Endothelial cell of umbilical vein (primary cell): ENCODE measurements around the gene TMEM132E. TPM values are rescaled to one million over a fixed set of nuclear protein-coding genes. Genes with fewer than 3 reads are reported as not detected.

Experiments
- BruUV-seq: library from RNA; stranded (reverse); fragments of 400-500 nt; replicated peaks from 2 replicates; lab custom pipeline; 2021; lab: Mats Ljungman, UMichigan
- CTCF ChIA-PET: fragments of 300-600, 350-600 bp; sonication (Branson Sonifier 250); formaldehyde crosslinking; loops from one replicate; lab custom pipeline; 2021; ENCODE audit warnings: antibody characterized with exemption, inconsistent platforms; lab: Charles Lee
- POLR2A ChIA-PET: fragments of 300-600, 350-600 bp; sonication (Branson Sonifier 250); formaldehyde crosslinking; loops from one replicate; lab custom pipeline; 2021; ENCODE audit warnings: antibody characterized with exemption, inconsistent platforms; lab: Charles Lee
- DNase-seq: peaks from one replicate; pipeline ENCODE4 v3.0.0-alpha.2; 2011; ENCODE audit warnings: low read depth, low spot score
- FAIRE-seq: peaks from 2 replicates; lab custom pipeline; 2011; peaks lifted over from hg19 to GRCh38; lab: Jason Lieb, UNC
- H2AFZ ChIP-seq: 2 replicates; pipeline ENCODE4 v1.6.0; 2012; ENCODE audit warnings: low read depth, low read length, control low read depth, inconsistent platforms
- H3K27ac ChIP-seq: 2 replicates; pipeline ENCODE4 v1.5.1; 2011; ENCODE audit warnings: low read depth, mild to moderate bottlenecking, control low read depth, low read length, moderate library complexity; ENCODE audit not compliant: insufficient read depth
- H3K27me3 ChIP-seq, 2 experiments: 2 replicates each; pipeline versions ENCODE4 v1.6.0 to v1.6.1; 2011; ENCODE audit warnings: low read length in 2 of 2, mixed read lengths in 1 of 2; ENCODE audit not compliant: control insufficient read depth in 2 of 2, insufficient read depth in 2 of 2
- H3K36me3 ChIP-seq, 2 experiments: 2 replicates in 1 of 2; 3 replicates in 1 of 2; pipeline ENCODE4 v1.5.1; 2011; ENCODE audit warnings: low read length in 2 of 2, mild to moderate bottlenecking in 1 of 2, moderate library complexity in 1 of 2; ENCODE audit not compliant: control insufficient read depth in 2 of 2, insufficient read depth in 2 of 2; ENCODE audit errors: extremely low read depth in 1 of 2
- H3K4me1 ChIP-seq: 3 replicates; pipeline ENCODE4 v1.5.1; 2011; ENCODE audit warnings: mild to moderate bottlenecking, low read length; ENCODE audit not compliant: control insufficient read depth, insufficient read depth; ENCODE audit errors: extremely low read depth
- H3K4me2 ChIP-seq: 2 replicates; pipeline ENCODE4 v1.6.1; 2011; ENCODE audit warnings: low read length, control low read depth, mixed read lengths; ENCODE audit not compliant: insufficient read depth
- H3K4me3 ChIP-seq, 3 experiments: fragments of 200-600 bp in 1 of 3; sonication (generic), shearing (Covaris generic) in 1 of 3; replicated peaks in 1 of 3; 2 replicates each; pipeline ENCODE4 v1.5.1; 2011 to 2016; ENCODE audit warnings: control low read depth in 3 of 3, low read length in 3 of 3, mild to moderate bottlenecking in 2 of 3, inconsistent platforms in 1 of 3, low read depth in 1 of 3, moderate library complexity in 1 of 3; ENCODE audit not compliant: insufficient read depth in 1 of 3
- H3K79me2 ChIP-seq: 2 replicates; pipeline ENCODE4 v1.6.0; 2012; ENCODE audit warnings: low read length, inconsistent platforms; ENCODE audit not compliant: control insufficient read depth, insufficient read depth
- H3K9ac ChIP-seq: replicated peaks from 2 replicates; pipeline ENCODE3; 2011; ENCODE audit warnings: low read length, control low read depth; ENCODE audit not compliant: insufficient read depth; ENCODE audit errors: extremely low read depth
- H3K9me1 ChIP-seq: replicated peaks from 3 replicates; pipeline ENCODE4 v1.6.0; 2011; ENCODE audit warnings: mild to moderate bottlenecking, low read length; ENCODE audit not compliant: control insufficient read depth, insufficient read depth; ENCODE audit errors: extremely low read depth
- H3K9me3 ChIP-seq: replicated peaks from 2 replicates; pipeline ENCODE4 v1.5.1; 2012; ENCODE audit warnings: low read length, inconsistent platforms; ENCODE audit not compliant: control insufficient read depth, insufficient read depth
- H4K20me1 ChIP-seq: replicated peaks from 2 replicates; pipeline ENCODE3; 2011; ENCODE audit warnings: mild to moderate bottlenecking, low read length; ENCODE audit not compliant: control insufficient read depth, insufficient read depth; ENCODE audit errors: extremely low read depth
- CTCF ChIP-seq, 2 donors: IDR thresholded peaks; 1 replicate in 1 of 2; 2 replicates in 1 of 2; pipeline ENCODE4 v1.5.1; 2011; ENCODE audit warnings: low read length in 2 of 2, mild to moderate bottlenecking in 2 of 2, moderate library complexity in 2 of 2, control low read depth in 1 of 2, inconsistent platforms in 1 of 2, low read depth in 1 of 2; ENCODE audit not compliant: insufficient read depth in 1 of 2; ENCODE audit errors: extremely low read depth in 1 of 2
- GATA2 ChIP-seq: IDR thresholded peaks from 2 replicates; pipeline ENCODE4 v1.7.0; 2011; ENCODE audit warnings: low read depth, mild to moderate bottlenecking, moderate library complexity, mixed read lengths, low read length; ENCODE audit not compliant: insufficient read length, insufficient read depth
- JUN ChIP-seq: IDR thresholded peaks from 2 replicates; pipeline ENCODE4 v1.6.1; 2011; ENCODE audit warnings: borderline replicate concordance, low read depth; ENCODE audit not compliant: insufficient read length, insufficient read depth
- POLR2A ChIP-seq: IDR thresholded peaks from 2 replicates; pipeline ENCODE4 v1.6.1; 2012; ENCODE audit warnings: low read depth, mild to moderate bottlenecking, control low read depth, low read length
- POLR2AphosphoS5 ChIP-seq: IDR thresholded peaks from 2 replicates; pipeline ENCODE4 v1.6.1; 2012; ENCODE audit warnings: low read depth, mild to moderate bottlenecking, control low read depth, low read length, moderate library complexity; ENCODE audit not compliant: insufficient read depth
- dilution Hi-C: fragments of 300-500 bp; cut with MboI; formaldehyde crosslinking; loops from one replicate; pipeline ENCODE4 v1.15.0; 2019; ENCODE audit warnings: low sequenced_read_pairs; ENCODE audit not compliant: extremely low pct_ligation_motif_present
- intact Hi-C: fragments of 100-400 bp; cut with micrococcal nuclease; formaldehyde crosslinking; loops from one replicate; pipeline ENCODE4 v1.10.0; 2022
- polyA plus RNA-seq, 4 experiments: library from polyadenylated mRNA; depleted of rRNA in 3 of 4; stranded (reverse) in 3 of 4; unstranded in 1 of 4; fragments of >200 nt; gene quantifications; 2 replicates each; pipeline versions ENCODE4 v1.2.1 to v1.2.3, GENCODE V29; 2011 to 2012; ENCODE audit warnings: missing spikeins in 1 of 4
- total RNA-seq: library from RNA; stranded (reverse); gene quantifications from 2 replicates; pipeline ENCODE4 v1.2.3, GENCODE V29; 2021
- TF ChIP-seq, protein P1 (sequence below): IDR thresholded peaks from 2 replicates; pipeline ENCODE4 v1.6.1; 2011; ENCODE audit not compliant: insufficient read depth, insufficient read length

TMEM132E gene
- total and polyA plus RNA-seq, 2 donors (not counting 3 experiments of a cell fraction or from before 2014, with no cell fraction given), result not detected

DNA sequence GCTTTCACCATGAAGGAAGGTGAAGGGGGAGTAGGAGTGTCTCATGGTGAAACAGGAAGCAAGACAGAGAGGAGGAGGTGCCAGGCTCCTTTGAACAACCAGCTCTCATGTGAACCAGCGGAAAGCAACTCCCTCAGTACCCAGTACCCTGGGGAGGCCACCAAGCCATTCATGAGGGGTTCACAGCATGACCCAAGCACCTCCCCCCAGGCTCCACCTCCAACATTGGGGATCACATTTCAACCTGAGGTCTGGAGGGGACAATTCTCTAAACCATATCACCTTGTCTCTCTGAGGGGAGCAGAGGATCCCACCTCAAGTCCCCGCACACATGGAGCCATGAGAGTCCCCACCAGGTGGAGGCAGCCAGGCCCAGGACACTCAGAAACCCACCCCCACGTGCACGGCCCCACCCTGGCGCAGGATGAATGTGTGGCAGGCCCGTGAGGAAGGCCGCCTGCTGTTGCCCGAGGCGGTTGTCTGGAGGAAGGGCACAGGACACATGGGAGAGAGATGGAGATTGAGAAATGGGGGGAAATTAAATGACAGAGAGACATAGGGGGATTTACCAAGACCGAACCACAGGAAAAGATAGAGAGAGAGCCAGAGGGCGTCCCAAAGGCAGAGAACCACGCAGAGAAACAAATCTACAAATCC is 85.9 kb downstream of the TMEM132E start:
- no peaks in the 10 kb centered on the region for H3K4me1 ChIP-seq
- no peaks in the 10 kb centered on the region for H4K20me1 ChIP-seq
- no peak for TF ChIP-seq POLR2AphosphoS5
- TF ChIP-seq, protein P1, sequence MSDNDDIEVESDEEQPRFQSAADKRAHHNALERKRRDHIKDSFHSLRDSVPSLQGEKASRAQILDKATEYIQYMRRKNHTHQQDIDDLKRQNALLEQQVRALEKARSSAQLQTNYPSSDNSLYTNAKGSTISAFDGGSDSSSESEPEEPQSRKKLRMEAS, result no peak
- TF ChIP-seq GATA2, result no peak
- TF ChIP-seq POLR2A, result no peak
- no peak overlapping the region for H3K4me3 ChIP-seq
- H3K79me2 ChIP-seq, result no peaks in the 10 kb centered on the region
- no peak overlapping the region for H3K4me2 ChIP-seq
- no peaks in the 10 kb centered on the region for H3K9me1 ChIP-seq
- CTCF ChIA-PET, result no interaction called here
- H3K27me3 ChIP-seq, result no peaks in the 10 kb centered on the region
- dilution Hi-C loops (no loop called here), intact Hi-C loops (no loop called here)
- H3K27ac ChIP-seq, result no peak overlapping the region
- no peak for DNase-seq
- no peaks in the 10 kb centered on the region for H3K36me3 ChIP-seq
- no peak overlapping the region for H3K9ac ChIP-seq
- H3K9me3 ChIP-seq, result no peaks in the 10 kb centered on the region
- no TSS peak for BruUV-seq
- FAIRE-seq, result no peak
- POLR2A ChIA-PET, result no interaction called here
- H2AFZ ChIP-seq, result no peak overlapping the region

DNA sequence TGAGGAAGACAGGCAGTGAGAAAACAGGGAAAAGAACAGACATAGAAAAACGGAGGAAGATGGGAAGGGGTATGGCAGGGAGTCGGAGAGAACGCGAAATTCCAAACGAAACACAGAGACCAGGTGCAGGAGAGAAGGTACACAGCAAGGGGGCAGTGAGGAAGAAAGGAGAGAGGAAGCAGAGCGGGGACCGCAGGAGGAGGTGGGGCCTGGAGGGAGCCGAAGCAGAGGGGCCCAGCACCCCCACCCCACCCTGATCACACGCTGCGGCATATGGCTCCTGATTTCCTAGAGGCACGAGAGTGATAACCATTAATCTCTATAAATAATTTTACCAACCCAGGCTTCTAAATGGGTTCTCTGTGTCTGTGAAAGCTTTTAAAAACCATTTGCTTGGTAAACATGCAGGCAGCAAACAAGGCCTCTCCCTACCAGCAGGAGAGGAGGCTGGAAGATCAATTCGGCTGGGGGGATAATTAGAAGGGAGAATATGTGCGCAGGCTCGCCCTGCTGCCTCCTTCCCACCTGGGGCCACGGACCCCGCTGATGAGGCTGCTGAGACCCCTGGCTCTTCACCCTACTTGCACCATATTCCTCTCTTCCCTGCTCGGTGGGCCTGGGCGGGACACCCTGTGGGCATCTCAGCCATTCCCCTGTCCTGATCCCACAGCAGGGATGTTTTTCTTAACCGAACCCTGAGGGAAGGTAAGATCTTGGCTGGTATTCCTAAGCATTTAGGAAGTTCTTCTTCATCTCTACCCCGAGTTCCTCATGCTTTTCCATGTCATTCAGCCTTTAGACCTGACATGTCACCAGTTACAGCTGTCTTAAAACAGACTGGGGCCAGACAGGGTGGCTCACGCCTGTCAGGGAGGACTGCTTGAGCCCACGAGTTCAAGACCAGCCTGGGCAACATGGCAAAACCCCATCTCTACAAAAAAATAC is 86.7 kb downstream of the TMEM132E start:
- Histone ChIP-seq H3K4me3 (no peak overlapping the region), H3K9me3 (no peaks in the 10 kb centered on the region), H3K27ac (no peak overlapping the region), H3K36me3 (no peaks in the 10 kb centered on the region), H4K20me1 (no peaks in the 10 kb centered on the region), H3K79me2 (no peaks in the 10 kb centered on the region), H3K4me2 (no peak overlapping the region), H3K9ac (no peak overlapping the region), H3K9me1 (no peaks in the 10 kb centered on the region), H3K27me3 (no peaks in the 10 kb centered on the region), H2AFZ (no peak overlapping the region), H3K4me1 (no peaks in the 10 kb centered on the region)
- intact Hi-C loops (no loop called here), dilution Hi-C loops (no loop called here)
- TF ChIP-seq POLR2AphosphoS5 (no peak), POLR2A (no peak), CTCF (IDR thresholded peaks at IDR 0.05; ENCODE audit: extremely low read depth in 1 of 2, insufficient read depth in 1 of 2, low read depth in 1 of 2, low read length in 2 of 2) (no peak), JUN (no peak)
- POLR2A ChIA-PET, result no interaction called here
- FAIRE-seq (no peak), DNase-seq (no peak)
- CTCF ChIA-PET, result no interaction called here
- BruUV-seq, result no TSS peak
